Uterine smooth muscle cell (primary cell): ENCODE measurements around the gene FXYD5. TPM values are rescaled to one million over a fixed set of nuclear protein-coding genes. Genes with fewer than 3 reads are reported as not detected.

Source experiments
- total RNA-seq: library from RNA; depleted of rRNA; stranded (reverse); fragments of >200 nt; gene quantifications from 2 replicates; pipeline ENCODE4 v1.2.3, GENCODE V29; 2014

Gene FXYD5, protein sequence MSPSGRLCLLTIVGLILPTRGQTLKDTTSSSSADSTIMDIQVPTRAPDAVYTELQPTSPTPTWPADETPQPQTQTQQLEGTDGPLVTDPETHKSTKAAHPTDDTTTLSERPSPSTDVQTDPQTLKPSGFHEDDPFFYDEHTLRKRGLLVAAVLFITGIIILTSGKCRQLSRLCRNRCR
- total RNA-seq = 21.2 and 25.8 TPM in 2 replicates

DNA sequence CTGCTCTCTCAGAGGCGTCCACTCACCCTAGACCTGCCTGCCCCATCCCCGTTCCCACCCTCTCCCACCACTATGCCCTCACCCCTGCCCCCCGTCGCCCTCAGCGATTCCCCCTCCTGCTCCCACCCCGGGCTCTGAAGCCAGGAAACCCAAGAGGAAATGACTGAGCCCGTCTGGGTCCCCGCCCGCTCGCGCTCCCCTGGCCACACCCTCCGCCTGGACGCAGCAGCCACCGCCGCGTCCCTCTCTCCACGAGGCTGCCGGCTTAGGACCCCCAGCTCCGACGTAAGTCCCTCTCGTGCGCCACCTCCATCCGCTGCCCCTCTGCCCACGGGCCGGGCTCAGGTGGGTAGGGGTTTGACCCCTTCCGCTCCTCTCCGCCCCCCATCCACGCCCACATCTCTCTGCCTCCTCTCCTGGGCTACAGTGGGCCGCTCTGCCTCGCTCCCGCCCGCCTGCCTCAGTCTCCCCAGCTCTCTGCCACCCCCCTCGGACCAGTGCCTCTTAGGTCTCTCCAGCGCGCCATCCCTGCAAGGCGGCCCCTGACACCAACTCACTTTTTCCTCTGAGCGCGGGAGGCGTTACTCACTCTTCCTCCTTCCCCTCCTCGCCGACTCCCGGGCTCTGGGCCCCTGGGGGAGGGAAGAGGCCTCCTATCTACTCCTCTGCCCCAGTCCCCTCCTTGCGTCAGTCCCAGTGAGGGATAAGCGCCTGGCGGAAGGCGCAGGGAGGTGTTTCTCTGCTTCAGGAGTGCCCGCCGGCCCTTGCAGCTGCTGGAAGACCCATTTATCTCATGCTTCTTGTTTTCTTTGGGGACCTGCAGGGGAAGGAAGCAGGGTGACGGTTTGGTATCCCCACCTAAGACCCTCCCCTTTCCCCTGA, at the start of gene FXYD5:
TSS of gene FXYD5 (plus strand) at position 211 of the 882 bp plus-strand sequence. CDS start 816 bp downstream, outside the sequence.

DNA sequence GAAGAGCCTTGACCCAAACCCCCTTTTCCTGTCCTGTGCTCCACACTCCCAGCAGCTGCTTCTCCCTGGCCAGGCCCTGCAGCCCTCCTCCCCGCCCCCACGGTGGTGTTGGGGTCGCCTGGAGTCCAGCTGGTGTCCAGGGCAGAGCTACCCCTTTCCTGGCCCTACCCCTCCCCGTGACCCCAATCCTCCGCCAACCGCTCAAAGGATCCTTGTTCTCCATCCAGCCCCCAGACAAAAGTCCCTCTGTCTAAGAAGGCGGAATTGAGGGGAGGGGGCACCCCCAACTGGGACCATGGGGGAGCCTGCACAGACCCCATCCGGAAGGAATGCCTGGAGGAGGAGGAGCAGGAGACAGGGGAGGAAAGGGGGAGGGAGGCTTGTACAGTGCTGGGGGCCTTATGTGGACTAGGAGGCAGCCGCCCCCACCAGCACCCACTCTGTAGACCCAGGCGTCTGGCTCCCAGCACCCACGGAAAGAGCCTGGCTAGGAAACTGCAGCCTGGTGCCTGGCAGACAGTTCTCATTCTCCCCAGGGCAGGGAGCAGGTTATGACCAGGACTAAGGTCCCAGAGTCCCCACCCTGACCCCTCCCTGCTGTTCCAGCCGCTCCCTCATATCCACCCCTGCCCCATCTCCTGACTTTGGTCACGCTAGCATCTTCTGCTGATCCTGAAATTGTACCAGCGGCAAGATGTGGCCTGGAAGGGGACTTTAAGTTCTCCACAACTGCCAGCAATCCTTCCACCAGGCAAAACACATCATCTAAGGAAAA, 39.2 kb upstream of the FXYD5 start, which contains the start of gene FXYD3:
TSS of gene FXYD3 (plus strand) at position 647 of the 775 bp plus-strand sequence. CDS start 3,554 bp downstream, outside the sequence.

DNA sequence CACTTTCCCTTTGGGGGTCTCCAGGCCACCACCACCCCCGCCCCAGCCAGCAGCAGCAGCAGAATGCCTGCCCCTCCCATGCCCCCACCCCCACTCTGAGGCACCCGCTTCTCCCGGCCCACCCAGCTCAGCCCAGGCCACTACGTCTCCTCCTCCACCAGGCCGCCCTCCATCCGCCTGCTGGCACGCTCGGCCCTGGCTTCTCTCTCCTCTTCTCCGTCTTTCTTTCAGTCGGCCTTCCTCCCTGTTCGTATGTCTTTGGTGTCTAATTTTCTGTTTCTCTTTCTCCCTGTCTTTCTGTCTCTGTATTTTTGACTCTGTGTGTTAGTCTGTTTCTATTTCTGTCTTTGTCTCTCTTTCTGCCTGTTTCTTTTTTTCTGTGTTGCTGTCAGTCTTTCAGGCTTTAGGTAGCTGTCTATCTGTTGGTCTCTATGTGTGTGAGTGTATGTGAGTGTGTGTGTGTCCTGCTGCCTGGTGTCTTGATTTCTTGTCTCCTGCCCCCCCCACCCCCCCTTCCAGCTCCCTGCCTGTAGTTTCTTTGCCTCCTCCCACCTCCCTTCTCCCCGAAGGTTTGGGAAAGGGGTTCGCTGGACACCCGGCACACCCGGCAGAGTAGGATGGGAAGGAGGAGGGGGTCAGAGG, 19.8 kb upstream of the FXYD5 start, which contains the start of gene LGI4:
TSS of gene LGI4 (minus strand) at position 459 of the 642 bp plus-strand sequence. CDS start at position 80, 379 bp downstream.

DNA sequence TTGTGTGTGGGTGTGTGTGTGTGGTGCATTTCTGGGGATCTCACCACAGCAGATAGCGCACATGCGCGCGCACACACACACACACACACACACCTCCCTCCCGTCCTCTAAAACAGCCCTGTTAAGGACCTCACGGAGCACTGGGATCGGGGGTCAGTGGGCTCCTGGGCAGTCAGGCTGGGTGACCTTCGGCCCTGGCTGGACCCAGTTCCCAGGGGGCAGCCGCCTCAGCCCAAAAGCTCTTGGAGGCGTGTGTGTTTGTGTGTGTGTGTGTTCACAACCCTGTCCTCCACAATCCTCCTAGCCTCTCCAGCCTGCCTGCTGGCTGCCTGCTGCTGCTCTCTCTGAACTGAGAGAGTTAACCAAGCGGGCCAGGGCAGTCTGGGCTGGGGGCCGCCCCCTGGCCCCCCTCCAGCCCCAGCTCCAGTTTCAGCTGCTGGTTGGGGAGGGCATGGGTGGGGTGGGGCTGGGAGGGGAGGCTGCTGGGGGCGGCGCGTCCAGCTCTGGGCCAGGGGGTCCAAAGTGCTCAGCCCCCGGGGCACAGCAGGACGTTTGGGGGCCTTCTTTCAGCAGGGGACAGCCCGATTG, 16.1 kb upstream of the FXYD5 start, which contains the start of gene FXYD1:
TSS of gene FXYD1 (plus strand) at position 520 of the 588 bp plus-strand sequence. CDS start 1,256 bp downstream, outside the sequence.

DNA sequence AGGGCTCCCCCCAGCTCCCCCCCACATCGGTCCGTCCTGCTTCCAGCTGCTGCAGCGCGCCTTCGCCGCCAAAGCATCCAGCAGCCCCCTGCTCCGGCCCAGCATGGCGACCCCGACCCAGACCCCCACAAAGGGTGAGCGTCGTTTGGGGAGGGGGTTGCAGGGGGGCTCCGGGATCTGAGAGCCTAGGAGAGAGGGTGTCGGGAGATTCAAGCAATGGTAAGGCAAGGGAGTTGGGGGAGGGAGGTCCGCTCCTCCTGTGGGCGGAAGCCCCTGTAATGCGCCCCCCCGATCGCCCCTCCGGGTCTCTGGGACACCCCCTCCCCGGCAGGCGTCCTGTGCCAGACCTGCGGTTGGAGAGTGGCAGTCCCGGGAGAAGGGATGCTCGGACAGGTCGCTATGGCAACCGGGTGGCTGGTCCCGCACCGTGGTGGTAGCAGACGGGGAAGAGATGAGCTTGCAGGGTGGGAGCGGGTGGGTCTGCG, 11.3 kb upstream of the FXYD5 start, which contains the start of gene FXYD7:
TSS of gene FXYD7 (plus strand) at position 25 of the 485 bp plus-strand sequence. CDS start at position 104, 79 bp downstream.

Other genes starting within 250 kb of the FXYD5 start
- 2.2 and 2.4 TPM in 2 replicates for gene ZNF30, start 227.8 kb upstream of the FXYD5 start, total RNA-seq
- gene ZNF792, start 190.5 kb upstream of the FXYD5 start, total RNA-seq = 3.0 and 5.1 TPM in 2 replicates
- 21.7 and 29.6 TPM in 2 replicates for gene GRAMD1A, start 154.4 kb upstream of the FXYD5 start, total RNA-seq
- gene SCN1B, start 124.3 kb upstream of the FXYD5 start, total RNA-seq = 4.0 and 4.1 TPM in 2 replicates
- not detected in 2 replicates for gene HPN, start 113.0 kb upstream of the FXYD5 start, total RNA-seq
- not detected in 2 replicates for gene FXYD3, start 38.9 kb upstream of the FXYD5 start, total RNA-seq
- gene LGI4, start 19.7 kb upstream of the FXYD5 start, total RNA-seq = under 0.01 and 0.25 TPM in 2 replicates
- gene FXYD1, start 15.9 kb upstream of the FXYD5 start, total RNA-seq = 0.33 and 0.87 TPM in 2 replicates
- gene FXYD7, start 11.5 kb upstream of the FXYD5 start, total RNA-seq = not detected in 2 replicates
- not detected in 2 replicates for gene FAM187B, start 74.0 kb downstream of the FXYD5 start, total RNA-seq
- gene LSR, start 94.3 kb downstream of the FXYD5 start, total RNA-seq = 0.37 and 0.44 TPM in 2 replicates
- 50.4 and 62.1 TPM in 2 replicates for gene USF2, start 114.2 kb downstream of the FXYD5 start, total RNA-seq
- gene HAMP, start 127.8 kb downstream of the FXYD5 start, total RNA-seq = 0.22 TPM in 1 of 2 replicates, not detected in the other
- not detected in 2 replicates for gene MAG, start 137.4 kb downstream of the FXYD5 start, total RNA-seq
- gene CD22, start 174.5 kb downstream of the FXYD5 start, total RNA-seq = 0.25 and 0.55 TPM in 2 replicates
- not detected in 2 replicates for gene FFAR1, start 193.2 kb downstream of the FXYD5 start, total RNA-seq
- not detected in 2 replicates for gene FFAR3, start 203.7 kb downstream of the FXYD5 start, total RNA-seq
- not detected in 2 replicates for gene GPR42, start 216.3 kb downstream of the FXYD5 start, total RNA-seq